Dendritic cell treated with granulocyte-macrophage colony-stimulating factor and Interleukin-4, amounts not matched to agents 40 ng/mL and 50 ng/mL, for 4 days (primary cell): ENCODE results near the gene TNFSF9.
"Not testable (repeated sequence)": the region's sequence is repeated elsewhere in the genome, so short reads cannot be mapped to it uniquely, and the experiment has no call there.

Experiments
- H3K27ac Mint-ChIP-seq: one replicate; pipeline ENCODE4 v1.8.0; 2022; ENCODE audit warnings: mild to moderate bottlenecking, mixed read lengths
- H3K27me3 Mint-ChIP-seq: one replicate; pipeline ENCODE4 v1.8.0; 2022; ENCODE audit warnings: mild to moderate bottlenecking, mixed read lengths
- H3K36me3 Mint-ChIP-seq: one replicate; pipeline ENCODE4 v1.8.0; 2022; ENCODE audit warnings: low read depth, mixed read lengths
- H3K4me1 Mint-ChIP-seq: one replicate; pipeline ENCODE4 v1.8.0; 2022; ENCODE audit warnings: low read depth, mixed read lengths
- H3K4me3 Mint-ChIP-seq: one replicate; pipeline ENCODE4 v1.8.0; 2022; ENCODE audit warnings: mild to moderate bottlenecking, moderate library complexity, mixed read lengths
- H3K9me3 Mint-ChIP-seq: one replicate; pipeline ENCODE4 v1.8.0; 2022; ENCODE audit warnings: mixed read lengths
- intact Hi-C: fragments of 100-400 bp; cut with micrococcal nuclease; formaldehyde crosslinking; loops from one replicate; pipeline ENCODE4 v1.15.0; 2022

Gene TNFSF9

GRCh38 chr19:6562437-6562836 is 31.6 kb downstream of the TNFSF9 start:
- H3K4me3 Mint-ChIP-seq, intact Hi-C loops: not testable (repeated sequence)

GRCh38 chr19:6564393-6564792 is 33.6 kb downstream of the TNFSF9 start:
- Mint-ChIP-seq H3K9me3 (peaks cover 15% of the 10 kb centered on the region), H3K27me3 (peaks cover 35% of the 10 kb centered on the region), H3K27ac (no peak overlapping the region), H3K36me3 (no peaks in the 10 kb centered on the region), H3K4me1 (peaks cover 9% of the 10 kb centered on the region), H3K4me3 (no peak overlapping the region)
- intact Hi-C loops, result no loop called here

More at GRCh38 chr19:6562437-6562836, 31.6 kb downstream of the TNFSF9 start:
- H3K36me3 Mint-ChIP-seq, H3K27ac Mint-ChIP-seq, H3K4me1 Mint-ChIP-seq: not testable (repeated sequence)
- H3K9me3 Mint-ChIP-seq, result peaks cover 15% of the 10 kb centered on the region
- H3K27me3 Mint-ChIP-seq, result peaks cover 29% of the 10 kb centered on the region

- H3K27ac Mint-ChIP-seq, H3K36me3 Mint-ChIP-seq, intact Hi-C loops, H3K4me3 Mint-ChIP-seq: not testable (repeated sequence)
- peaks cover 11% of the 10 kb centered on the region for H3K4me1 Mint-ChIP-seq
- H3K27me3 Mint-ChIP-seq, result peaks cover 39% of the 10 kb centered on the region
- peaks cover 23% of the 10 kb centered on the region for H3K9me3 Mint-ChIP-seq
These were observed 35.9 kb downstream of the TNFSF9 start for GRCh38 chr19:6566727-6567126.

GRCh38 chr19:6568010-6568526 is 37.2 kb downstream of the TNFSF9 start:
- Mint-ChIP-seq H3K27ac (no peak overlapping the region), H3K4me3 (no peak overlapping the region), H3K4me1 (peaks cover 19% of the 10 kb centered on the region), H3K9me3 (peaks cover 23% of the 10 kb centered on the region), H3K36me3 (no peaks in the 10 kb centered on the region), H3K27me3 (peaks cover 34% of the 10 kb centered on the region)
- intact Hi-C loops, result no loop called here

- H3K27ac Mint-ChIP-seq, result no peak overlapping the region
- no peak overlapping the region for H3K4me3 Mint-ChIP-seq
- intact Hi-C loops, result no loop called here
- no peaks in the 10 kb centered on the region for H3K36me3 Mint-ChIP-seq
- H3K27me3 Mint-ChIP-seq, result peaks cover 33% of the 10 kb centered on the region
- H3K9me3 Mint-ChIP-seq, result peaks cover 22% of the 10 kb centered on the region
- H3K4me1 Mint-ChIP-seq, result peaks cover 19% of the 10 kb centered on the region
These were observed 38.0 kb downstream of the TNFSF9 start for GRCh38 chr19:6568816-6569215.

- Mint-ChIP-seq H3K4me3 (no peak overlapping the region), H3K27me3 (peaks cover 31% of the 10 kb centered on the region), H3K27ac (no peak overlapping the region), H3K36me3 (no peaks in the 10 kb centered on the region), H3K4me1 (peaks cover 13% of the 10 kb centered on the region), H3K9me3 (peaks cover 9% of the 10 kb centered on the region)
- intact Hi-C loops, result no loop called here
These were observed 39.9 kb downstream of the TNFSF9 start for GRCh38 chr19:6570764-6571163.

- H3K27ac Mint-ChIP-seq, result no peak overlapping the region
- peaks cover 13% of the 10 kb centered on the region for H3K4me1 Mint-ChIP-seq
- H3K4me3 Mint-ChIP-seq, result no peak overlapping the region
- no peaks in the 10 kb centered on the region for H3K36me3 Mint-ChIP-seq
- intact Hi-C loops, result no loop called here
- peaks cover 9% of the 10 kb centered on the region for H3K9me3 Mint-ChIP-seq
- H3K27me3 Mint-ChIP-seq, result peaks cover 27% of the 10 kb centered on the region
These were observed 40.3 kb downstream of the TNFSF9 start for GRCh38 chr19:6571167-6571566.

- peaks cover 9% of the 10 kb centered on the region for H3K9me3 Mint-ChIP-seq
- peaks cover 25% of the 10 kb centered on the region for H3K27me3 Mint-ChIP-seq
- H3K36me3 Mint-ChIP-seq, result no peaks in the 10 kb centered on the region
- no peak overlapping the region for H3K4me3 Mint-ChIP-seq
- peak overlapping the region; percentile 35 for H3K27ac Mint-ChIP-seq
- H3K4me1 Mint-ChIP-seq, result peaks cover 13% of the 10 kb centered on the region
- intact Hi-C loops, result no loop called here
These were observed 41.4 kb downstream of the TNFSF9 start for GRCh38 chr19:6572217-6572616.

GRCh38 chr19:6573350-6573749 is 42.5 kb downstream of the TNFSF9 start:
- peaks cover 9% of the 10 kb centered on the region for H3K9me3 Mint-ChIP-seq
- no peak overlapping the region for H3K27ac Mint-ChIP-seq
- no peak overlapping the region for H3K4me3 Mint-ChIP-seq
- intact Hi-C loops, result no loop called here
- H3K4me1 Mint-ChIP-seq, result peaks cover 13% of the 10 kb centered on the region
- no peaks in the 10 kb centered on the region for H3K36me3 Mint-ChIP-seq
- peaks cover 21% of the 10 kb centered on the region for H3K27me3 Mint-ChIP-seq

- Mint-ChIP-seq H3K9me3 (no peaks in the 10 kb centered on the region), H3K4me1 (peaks cover 6% of the 10 kb centered on the region), H3K4me3 (no peak overlapping the region), H3K27me3 (peaks cover 12% of the 10 kb centered on the region), H3K27ac (no peak overlapping the region), H3K36me3 (no peaks in the 10 kb centered on the region)
- intact Hi-C loops, result no loop called here
These were observed 46.1 kb downstream of the TNFSF9 start for GRCh38 chr19:6576869-6577475.

- Mint-ChIP-seq H3K27me3 (peaks cover 12% of the 10 kb centered on the region), H3K27ac (no peak overlapping the region), H3K9me3 (no peaks in the 10 kb centered on the region), H3K4me3 (no peak overlapping the region), H3K36me3 (no peaks in the 10 kb centered on the region), H3K4me1 (no peaks in the 10 kb centered on the region)
- intact Hi-C loops, result no loop called here
These were observed 46.8 kb downstream of the TNFSF9 start for GRCh38 chr19:6577476-6578125.

- intact Hi-C loops, result loop anchor here (10.0 kb wide), 1 partner anchor 45 kb away; the partner anchor contains the start of gene TNFSF9
- peaks cover 17% of the 10 kb centered on the region for H3K27me3 Mint-ChIP-seq
- H3K27ac Mint-ChIP-seq, result peak overlapping the region; percentile 39
These were observed 48.8 kb downstream of the TNFSF9 start for GRCh38 chr19:6579450-6580178.

GRCh38 chr19:6580313-6580712 is 49.5 kb downstream of the TNFSF9 start:
- H3K27ac Mint-ChIP-seq, result no peak overlapping the region
- H3K4me1 Mint-ChIP-seq, result peaks cover under 1% of the 10 kb centered on the region
- intact Hi-C loops, result loop anchor here (10.0 kb wide), 1 partner anchor 46 kb away; the partner anchor contains the start of gene TNFSF9
- H3K27me3 Mint-ChIP-seq, result peaks cover 20% of the 10 kb centered on the region
- H3K36me3 Mint-ChIP-seq, result no peaks in the 10 kb centered on the region
- H3K4me3 Mint-ChIP-seq, result no peak overlapping the region
- H3K9me3 Mint-ChIP-seq, result no peaks in the 10 kb centered on the region

More at GRCh38 chr19:6579450-6580178, 48.8 kb downstream of the TNFSF9 start:
- Mint-ChIP-seq H3K4me3 (no peak overlapping the region), H3K9me3 (no peaks in the 10 kb centered on the region), H3K4me1 (no peaks in the 10 kb centered on the region), H3K36me3 (no peaks in the 10 kb centered on the region)
